Measurements from ENCODE around the gene SERAC1. TPM values are rescaled to one million over a fixed set of nuclear protein-coding genes. Genes with fewer than 3 reads are reported as not detected.

SERAC1 gene
- total RNA-seq, 1 experiment from 2014 or later, result 7.6 TPM

DNA sequence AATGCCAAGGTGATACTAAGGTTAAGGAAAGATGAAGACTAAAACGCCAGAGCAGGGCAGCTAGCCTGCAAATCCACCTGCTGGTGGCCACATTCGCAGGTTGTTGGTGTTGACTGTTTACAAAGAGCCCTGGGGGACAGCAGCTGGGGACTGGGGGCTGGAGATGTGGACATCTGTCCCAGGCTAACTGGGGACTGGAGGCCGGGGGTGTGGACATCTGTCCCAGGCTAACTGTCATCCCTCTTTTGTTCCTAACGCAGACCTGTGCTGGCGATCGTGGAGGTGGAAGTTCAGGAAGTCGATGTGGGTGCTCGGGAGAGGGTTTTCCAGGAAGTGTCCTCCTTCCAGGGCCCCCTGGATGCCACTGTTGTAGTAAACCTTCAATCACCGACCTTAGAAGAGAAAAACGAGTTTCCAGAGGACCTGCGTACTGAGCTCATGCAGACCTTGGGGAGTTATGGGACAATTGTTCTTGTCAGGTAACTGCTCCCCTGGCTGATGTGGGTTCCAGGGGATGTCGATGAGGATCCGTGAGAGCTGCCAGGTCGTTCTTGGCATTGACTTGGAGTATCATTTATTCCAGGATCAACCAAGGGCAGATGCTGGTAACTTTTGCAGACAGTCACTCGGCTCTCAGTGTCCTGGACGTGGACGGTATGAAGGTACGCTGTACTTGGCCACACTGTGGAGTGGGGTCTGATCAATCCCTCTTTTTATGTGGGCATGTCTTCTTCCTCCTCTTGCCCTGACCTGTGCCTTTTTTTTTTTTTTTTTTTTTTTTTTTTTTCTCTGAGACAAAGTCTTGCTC lies 87.0 kb downstream of the SERAC1 start:
- H4K91ac ChIP-seq (ENCODE audit: insufficient read length, low read depth, low read length), result no peak overlapping the region
- no peaks in the 10 kb centered on the region for H4K20me1 ChIP-seq (ENCODE audit: control insufficient read depth, insufficient read depth, insufficient read length)
- no peak overlapping the region for H2AFZ ChIP-seq (ENCODE audit: low read length)
- H2BK120ac ChIP-seq (ENCODE audit: low read depth, low read length, poor library complexity, severe bottlenecking), result no peak overlapping the region
- Mint-ChIP-seq H3K27ac (peak overlapping the region in 2 of 3 experiments; percentile 44 to 59; a peak in 4 of 7 replicates), H3K4me1 (no peaks in the 10 kb centered on the region; a peak in 1 of 4 replicates), H3K36me3 (ENCODE audit: insufficient read depth in 1 of 3, low read depth in 3 of 3) (peaks cover 20 to 83% (median 25%) of the 10 kb centered on the region in 3 experiments), H3K9me3 (no peaks in the 10 kb centered on the region), H3K4me3 (no peak overlapping the region), H3K27me3 (ENCODE audit: low read depth) (no peaks in the 10 kb centered on the region; the same call in 1 of the 2 replicates)
- H2BK15ac ChIP-seq (ENCODE audit: low read depth, low read length), result no peak overlapping the region
- no peaks in the 10 kb centered on the region for H3K79me1 ChIP-seq (ENCODE audit: insufficient read depth, low read depth, low read length, poor library complexity, severe bottlenecking)
- no peak overlapping the region for H2BK5ac ChIP-seq (ENCODE audit: insufficient read length, low read length)
- no CpG with 5 or more reads among the region's 18 CpGs for WGBS (ENCODE audit: extremely low coverage, insufficient read length, low lambda C conversion rate)
- H4K5ac ChIP-seq (ENCODE audit: insufficient read length, low read depth, low read length), result no peak overlapping the region
- no peak overlapping the region for H3K9ac ChIP-seq (ENCODE audit: extremely low read depth, insufficient read length, low read length)
- no peak overlapping the region for H2BK12ac ChIP-seq (ENCODE audit: insufficient read length, low read depth, low read length)
- no peak overlapping the region for H3K27ac ChIP-seq (ENCODE audit: insufficient read length, low read depth, low read length)
- no peaks in the 10 kb centered on the region for H3K23me2 ChIP-seq (ENCODE audit: insufficient read length, low read depth, low read length, poor library complexity, severe bottlenecking)
- TF ChIP-seq, protein P1, sequence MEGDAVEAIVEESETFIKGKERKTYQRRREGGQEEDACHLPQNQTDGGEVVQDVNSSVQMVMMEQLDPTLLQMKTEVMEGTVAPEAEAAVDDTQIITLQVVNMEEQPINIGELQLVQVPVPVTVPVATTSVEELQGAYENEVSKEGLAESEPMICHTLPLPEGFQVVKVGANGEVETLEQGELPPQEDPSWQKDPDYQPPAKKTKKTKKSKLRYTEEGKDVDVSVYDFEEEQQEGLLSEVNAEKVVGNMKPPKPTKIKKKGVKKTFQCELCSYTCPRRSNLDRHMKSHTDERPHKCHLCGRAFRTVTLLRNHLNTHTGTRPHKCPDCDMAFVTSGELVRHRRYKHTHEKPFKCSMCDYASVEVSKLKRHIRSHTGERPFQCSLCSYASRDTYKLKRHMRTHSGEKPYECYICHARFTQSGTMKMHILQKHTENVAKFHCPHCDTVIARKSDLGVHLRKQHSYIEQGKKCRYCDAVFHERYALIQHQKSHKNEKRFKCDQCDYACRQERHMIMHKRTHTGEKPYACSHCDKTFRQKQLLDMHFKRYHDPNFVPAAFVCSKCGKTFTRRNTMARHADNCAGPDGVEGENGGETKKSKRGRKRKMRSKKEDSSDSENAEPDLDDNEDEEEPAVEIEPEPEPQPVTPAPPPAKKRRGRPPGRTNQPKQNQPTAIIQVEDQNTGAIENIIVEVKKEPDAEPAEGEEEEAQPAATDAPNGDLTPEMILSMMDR (conservative IDR thresholded peaks at IDR 0.05), result no peak
- H3K56ac ChIP-seq (ENCODE audit: insufficient read length, low read depth, low read length), result no peak overlapping the region
- no peak overlapping the region for H3K18ac ChIP-seq (ENCODE audit: insufficient read length, low read depth, low read length)
- no peaks in the 10 kb centered on the region for H3K79me2 ChIP-seq (ENCODE audit: insufficient read depth, low read length)
- H3T11ph ChIP-seq (ENCODE audit: low read length), result no peak overlapping the region
- no peak overlapping the region for H3K4me2 ChIP-seq (ENCODE audit: insufficient read depth, insufficient read length, low read length)
- H2AK5ac ChIP-seq (ENCODE audit: insufficient read length, low read length), result no peak overlapping the region
- no peak overlapping the region for H3K14ac ChIP-seq (ENCODE audit: insufficient read depth, low read length)
- no peaks in the 10 kb centered on the region for H3K9me3 ChIP-seq (ENCODE audit: control insufficient read depth, low read depth, low read length)
- no peak overlapping the region for H3K23ac ChIP-seq (ENCODE audit: insufficient read length, low read depth, low read length)
- no peaks in the 10 kb centered on the region for H3K27me3 ChIP-seq (ENCODE audit: insufficient read depth, low read length)
- no peak overlapping the region for H4K8ac ChIP-seq (replicated peaks; ENCODE audit: insufficient read length, low read depth, low read length)
- no peak overlapping the region for H3K4ac ChIP-seq (ENCODE audit: low read depth, low read length)
- H3K4me1 ChIP-seq (ENCODE audit: insufficient read depth, low read length), result no peaks in the 10 kb centered on the region
- no peak for DNase-seq
- H2BK20ac ChIP-seq (ENCODE audit: low read depth, low read length, poor library complexity, severe bottlenecking), result no peak overlapping the region

Data from H9 (cell line).